Stimulated activated CD4-positive, alpha-beta T cell treated with anti-CD3 and anti-CD28 coated beads, Interleukin-4, amount 100 ng/mL, for 24 hours (primary cell): ENCODE data around the gene RGPD4.
"Not testable (repeated sequence)": the region's sequence is repeated elsewhere in the genome, so short reads cannot be mapped to it uniquely, and the experiment has no call there.

Source experiments
- DNase-seq: peaks from one replicate; pipeline ENCODE4 v3.0.0-alpha.2; 2020

Gene RGPD4

GRCh38 chr2:107826749-107827148, at the start of gene RGPD4:
TSS of gene RGPD4 (plus strand) at chr2:107826892. CDS start at chr2:107827014, 122 bp downstream.
- not testable (repeated sequence) for DNase-seq

GRCh38 chr2:107777974-107778373, 48.7 kb upstream of the RGPD4 start:
- DNase-seq = no peak

- DNase-seq = no peak
Measured at GRCh38 chr2:107785756-107786155, 40.9 kb upstream of the RGPD4 start.

- no peak for DNase-seq
Measured at GRCh38 chr2:107790837-107791236, 35.9 kb upstream of the RGPD4 start.

- no peak for DNase-seq
Measured at GRCh38 chr2:107801498-107801897, 25.2 kb upstream of the RGPD4 start.

GRCh38 chr2:107804608-107805498, 21.8 kb upstream of the RGPD4 start:
- DNase-seq = no peak

- no peak for DNase-seq
Measured at GRCh38 chr2:107806901-107807300, 19.8 kb upstream of the RGPD4 start.

- no peak for DNase-seq
Measured at GRCh38 chr2:107807988-107808387, 18.7 kb upstream of the RGPD4 start.

GRCh38 chr2:107808959-107809358, 17.7 kb upstream of the RGPD4 start:
- DNase-seq = no peak

- DNase-seq = no peak
Measured at GRCh38 chr2:107809835-107810234, 16.9 kb upstream of the RGPD4 start.

- no peak for DNase-seq
Measured at GRCh38 chr2:107810734-107811133, 16.0 kb upstream of the RGPD4 start.

GRCh38 chr2:107811411-107811810, 15.3 kb upstream of the RGPD4 start:
- no peak for DNase-seq

- DNase-seq = no peak
Measured at GRCh38 chr2:107812006-107812405, 14.7 kb upstream of the RGPD4 start.

GRCh38 chr2:107817378-107817777, 9.3 kb upstream of the RGPD4 start:
- DNase-seq = no peak

- no peak for DNase-seq
Measured at GRCh38 chr2:107822302-107822701, 4.4 kb upstream of the RGPD4 start.

- no peak for DNase-seq
Measured at GRCh38 chr2:107824451-107825205, 2.1 kb upstream of the RGPD4 start.

- no peak for DNase-seq
Measured at GRCh38 chr2:107825206-107825563, 1.5 kb upstream of the RGPD4 start.

- not testable (repeated sequence) for DNase-seq
Measured at GRCh38 chr2:107829514-107829913, 2.8 kb downstream of the RGPD4 start.

- DNase-seq = not testable (repeated sequence)
Measured at GRCh38 chr2:107833152-107833551, 6.5 kb downstream of the RGPD4 start.

- not testable (repeated sequence) for DNase-seq
Measured at GRCh38 chr2:107833618-107834017, 6.9 kb downstream of the RGPD4 start.

GRCh38 chr2:107916121-107916520, 89.4 kb downstream of the RGPD4 start:
- DNase-seq = not testable (repeated sequence)

GRCh38 chr2:107916696-107917370, 90.1 kb downstream of the RGPD4 start:
- DNase-seq = not testable (repeated sequence)

- DNase-seq = no peak
Measured at GRCh38 chr2:107927034-107927534, 100.4 kb downstream of the RGPD4 start.
